Camera-type eye (tissue), 1 donor: Measurements from ENCODE around the gene OBSCN. TPM values are rescaled to one million over a fixed set of nuclear protein-coding genes. Genes with fewer than 3 reads are reported as not detected.

Experiments
- total RNA-seq: library from RNA; depleted of rRNA; stranded (reverse); fragments of >200 nt; gene quantifications from one replicate; pipeline ENCODE4 v1.2.3, GENCODE V29; 2014

OBSCN gene
- total RNA-seq, result 86.5 TPM

GRCh38 chr1:228207851-228208821 lies at the start of gene OBSCN:
OBSCN (plus strand) TSS chr1:228208044; CDS start chr1:228211784, 3,740 bp downstream.

GRCh38 chr1:228165372-228166169 lies 42.3 kb upstream of the OBSCN start, which contains the start of gene IBA57:
IBA57 (plus strand) TSS chr1:228165804; CDS start chr1:228165817, 13 bp downstream.

GRCh38 chr1:228416217-228416933 lies 208.5 kb downstream of the OBSCN start, which contains the start of gene TRIM17:
TRIM17 (minus strand) TSS chr1:228416861; CDS start chr1:228415072, 1,789 bp downstream.

Other genes with a start within 250 kb of the OBSCN start
- gene WNT3A, start 201.0 kb upstream of the OBSCN start, total RNA-seq, result 0.22 TPM
- gene ARF1, start 125.3 kb upstream of the OBSCN start, total RNA-seq, result 184 TPM
- 14.3 TPM for gene C1orf35, start 104.7 kb upstream of the OBSCN start, total RNA-seq
- gene MRPL55, start 98.7 kb upstream of the OBSCN start, total RNA-seq, result 36.6 TPM
- gene GUK1, start 67.8 kb upstream of the OBSCN start, total RNA-seq, result 185 TPM
- 2.1 TPM for gene GJC2, start 58.1 kb upstream of the OBSCN start, total RNA-seq
- 13.7 TPM for gene IBA57, start 42.2 kb upstream of the OBSCN start, total RNA-seq
- gene TRIM11, start 198.8 kb downstream of the OBSCN start, total RNA-seq, result 17.8 TPM
- gene TRIM17, start 208.8 kb downstream of the OBSCN start, total RNA-seq, result 3.5 TPM